ENCODE measurements around the gene VGF. TPM values are rescaled to one million over a fixed set of nuclear protein-coding genes. Genes with fewer than 3 reads are reported as not detected.
"Not testable (repeated sequence)": the region's sequence is repeated elsewhere in the genome, so short reads cannot be mapped to it uniquely, and the experiment has no call there.

Gene VGF
- total and polyA plus RNA-seq, 3 donors from 2014 or later = 0.87 to 2.3 (median 1.2) TPM

GRCh38 chr7:101208794-101209193, 43.4 kb upstream of the VGF start:
- TF ChIP-seq, protein P1, sequence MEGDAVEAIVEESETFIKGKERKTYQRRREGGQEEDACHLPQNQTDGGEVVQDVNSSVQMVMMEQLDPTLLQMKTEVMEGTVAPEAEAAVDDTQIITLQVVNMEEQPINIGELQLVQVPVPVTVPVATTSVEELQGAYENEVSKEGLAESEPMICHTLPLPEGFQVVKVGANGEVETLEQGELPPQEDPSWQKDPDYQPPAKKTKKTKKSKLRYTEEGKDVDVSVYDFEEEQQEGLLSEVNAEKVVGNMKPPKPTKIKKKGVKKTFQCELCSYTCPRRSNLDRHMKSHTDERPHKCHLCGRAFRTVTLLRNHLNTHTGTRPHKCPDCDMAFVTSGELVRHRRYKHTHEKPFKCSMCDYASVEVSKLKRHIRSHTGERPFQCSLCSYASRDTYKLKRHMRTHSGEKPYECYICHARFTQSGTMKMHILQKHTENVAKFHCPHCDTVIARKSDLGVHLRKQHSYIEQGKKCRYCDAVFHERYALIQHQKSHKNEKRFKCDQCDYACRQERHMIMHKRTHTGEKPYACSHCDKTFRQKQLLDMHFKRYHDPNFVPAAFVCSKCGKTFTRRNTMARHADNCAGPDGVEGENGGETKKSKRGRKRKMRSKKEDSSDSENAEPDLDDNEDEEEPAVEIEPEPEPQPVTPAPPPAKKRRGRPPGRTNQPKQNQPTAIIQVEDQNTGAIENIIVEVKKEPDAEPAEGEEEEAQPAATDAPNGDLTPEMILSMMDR (IDR thresholded peaks at IDR 0.05) = no peak
- no peak for TF ChIP-seq POLR2A (IDR thresholded peaks at IDR 0.05)
- H3K36me3 ChIP-seq (ENCODE audit: low read depth, missing control alignments) = no peaks in the 10 kb centered on the region

GRCh38 chr7:101207459-101207858, 42.1 kb upstream of the VGF start:
- H3K4me1 ChIP-seq = no peaks in the 10 kb centered on the region
- WGBS, 2 donors = 91 to 94% methylated on average over 7 to 17 of the region's 17 CpGs
- no peaks in the 10 kb centered on the region for H3K9me3 ChIP-seq
- TF ChIP-seq, protein P1 (IDR thresholded peaks at IDR 0.05) = no peak
- no peak for TF ChIP-seq POLR2A (IDR thresholded peaks at IDR 0.05)
- H3K4me3 ChIP-seq = no peak overlapping the region
- no peak overlapping the region for H3K27ac ChIP-seq
- H3K36me3 ChIP-seq (ENCODE audit: low read depth, missing control alignments) = no peaks in the 10 kb centered on the region
- intact Hi-C loops (cut with DNase I; ENCODE audit: low total_unique reads) = no loop called here
- H3K27me3 ChIP-seq = no peaks in the 10 kb centered on the region
- no peak for DNase-seq

More at GRCh38 chr7:101208794-101209193, 43.4 kb upstream of the VGF start:
- DNase-seq = no peak
- intact Hi-C loops (cut with DNase I; ENCODE audit: low total_unique reads) = no loop called here
- Histone ChIP-seq H3K27ac (no peak overlapping the region), H3K4me1 (no peaks in the 10 kb centered on the region), H3K9me3 (no peaks in the 10 kb centered on the region), H3K4me3 (no peak overlapping the region), H3K27me3 (no peaks in the 10 kb centered on the region)
- 90 to 95% methylated on average over 14 of the region's 14 CpGs for WGBS, 2 donors

DNA sequence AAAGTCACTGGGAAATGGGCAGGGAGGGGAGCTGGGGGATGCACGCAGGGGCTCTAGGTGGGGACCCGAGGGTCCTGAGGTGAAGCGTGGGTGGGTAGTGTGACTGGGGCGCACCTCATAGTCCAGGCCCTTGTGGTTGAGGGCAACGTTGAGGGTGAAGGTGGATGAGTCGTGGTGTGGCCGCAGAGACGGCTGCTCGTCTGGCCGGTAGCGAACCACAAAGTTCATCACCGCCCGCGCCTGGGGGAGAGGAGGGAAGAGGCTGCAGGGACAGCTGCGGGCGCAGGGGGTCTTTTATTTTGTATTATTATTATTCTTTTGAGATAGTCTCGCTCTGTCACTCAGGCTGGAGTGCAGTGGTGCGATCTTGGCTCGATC, 41.3 kb upstream of the VGF start:
- Histone ChIP-seq H3K4me1 (peaks cover 4% of the 10 kb centered on the region), H3K9me3 (no peaks in the 10 kb centered on the region), H3K4me3 (no peak overlapping the region), H3K36me3 (ENCODE audit: low read depth, missing control alignments) (no peaks in the 10 kb centered on the region), H3K27ac (no peak overlapping the region), H3K27me3 (no peaks in the 10 kb centered on the region)
- intact Hi-C loops (cut with DNase I; ENCODE audit: low total_unique reads) = no loop called here
- WGBS, 2 donors = 90 to 91% methylated on average over 19 of the region's 19 CpGs
- DNase-seq = no peak
- no peak for TF ChIP-seq POLR2A (IDR thresholded peaks at IDR 0.05)
- TF ChIP-seq, protein P1 (IDR thresholded peaks at IDR 0.05) = no peak

- H3K36me3 ChIP-seq (ENCODE audit: low read depth, missing control alignments) = no peaks in the 10 kb centered on the region
- no peak overlapping the region for H3K4me3 ChIP-seq
- 88% methylated on average over 32 of the region's 32 CpGs for WGBS, 2 donors
- no peak for DNase-seq
- H3K4me1 ChIP-seq = peaks cover 6% of the 10 kb centered on the region
- no peak overlapping the region for H3K27ac ChIP-seq
- H3K27me3 ChIP-seq = no peaks in the 10 kb centered on the region
- no peaks in the 10 kb centered on the region for H3K9me3 ChIP-seq
- TF ChIP-seq, protein P1 (IDR thresholded peaks at IDR 0.05) = no peak
- TF ChIP-seq POLR2A (IDR thresholded peaks at IDR 0.05) = no peak
- intact Hi-C loops (cut with DNase I; ENCODE audit: low total_unique reads) = no loop called here
Observed at GRCh38 chr7:101205901-101206664, 40.7 kb upstream of the VGF start.

DNA sequence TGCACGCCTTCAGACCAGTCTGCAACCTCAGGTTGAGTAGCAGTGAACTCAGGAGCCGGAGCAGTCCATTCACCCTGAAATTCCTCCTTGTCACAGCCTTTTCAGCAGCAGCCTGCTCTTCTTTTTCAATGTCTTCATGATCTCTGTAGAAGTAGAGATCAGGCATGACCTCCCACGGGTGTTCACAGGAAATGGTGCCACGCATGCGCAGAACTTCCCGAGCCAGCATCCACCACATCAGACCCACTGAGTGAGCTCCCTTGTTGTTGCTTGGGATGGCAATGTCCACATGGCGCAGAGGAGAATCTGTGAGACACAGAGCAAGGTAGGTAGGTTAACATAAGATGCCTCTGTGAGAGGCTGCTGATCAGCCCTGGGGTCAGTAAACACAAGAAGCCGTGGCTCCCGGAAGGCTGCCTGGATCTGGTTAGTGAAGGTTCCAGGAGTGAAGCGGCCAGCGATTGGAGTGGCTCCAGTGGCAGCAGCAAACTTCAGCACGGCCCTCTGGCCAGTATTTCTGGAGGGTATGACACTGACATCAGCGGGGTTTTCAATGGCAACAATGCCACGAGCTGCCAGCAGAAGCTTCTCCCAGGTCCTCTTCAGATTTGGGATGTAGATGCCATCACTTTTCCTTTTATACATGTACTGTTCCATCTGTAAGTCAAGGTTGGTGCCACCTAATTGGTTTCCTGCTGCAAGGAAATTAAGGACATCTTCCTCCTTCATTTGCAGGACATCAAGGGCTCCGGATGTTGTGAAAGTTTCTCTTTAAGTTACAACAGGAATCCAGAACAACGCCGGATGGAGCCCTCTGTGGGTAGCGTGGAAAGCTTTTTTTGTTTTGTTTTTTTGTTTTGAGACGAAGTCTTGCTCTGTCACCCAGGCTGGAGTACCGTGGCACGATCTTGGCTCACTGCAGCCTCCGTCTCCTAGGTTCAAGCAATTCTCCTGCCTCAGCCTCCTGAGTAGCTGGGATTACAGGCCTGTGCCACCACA, 38.7 kb upstream of the VGF start:
- H3K4me3 ChIP-seq; H3K4me1 ChIP-seq; DNase-seq; H3K9me3 ChIP-seq; H3K27me3 ChIP-seq; intact Hi-C loops (cut with DNase I; ENCODE audit: low total_unique reads); H3K36me3 ChIP-seq (ENCODE audit: low read depth, missing control alignments); H3K27ac ChIP-seq: not testable (repeated sequence)
- 79 to 80% methylated on average over 21 to 22 of the region's 22 CpGs for WGBS, 2 donors
